Urothelium cell line (cell line): ENCODE results near the gene DCUN1D4.

Source experiments
- DNase-seq: peaks from one replicate; pipeline ENCODE4 v3.0.0; 2011; ENCODE audit warnings: low spot score, mixed read lengths
- FAIRE-seq: peaks from 2 replicates; lab custom pipeline; 2011; peaks lifted over from hg19 to GRCh38; lab: Jason Lieb, UNC

DCUN1D4 gene

DNA sequence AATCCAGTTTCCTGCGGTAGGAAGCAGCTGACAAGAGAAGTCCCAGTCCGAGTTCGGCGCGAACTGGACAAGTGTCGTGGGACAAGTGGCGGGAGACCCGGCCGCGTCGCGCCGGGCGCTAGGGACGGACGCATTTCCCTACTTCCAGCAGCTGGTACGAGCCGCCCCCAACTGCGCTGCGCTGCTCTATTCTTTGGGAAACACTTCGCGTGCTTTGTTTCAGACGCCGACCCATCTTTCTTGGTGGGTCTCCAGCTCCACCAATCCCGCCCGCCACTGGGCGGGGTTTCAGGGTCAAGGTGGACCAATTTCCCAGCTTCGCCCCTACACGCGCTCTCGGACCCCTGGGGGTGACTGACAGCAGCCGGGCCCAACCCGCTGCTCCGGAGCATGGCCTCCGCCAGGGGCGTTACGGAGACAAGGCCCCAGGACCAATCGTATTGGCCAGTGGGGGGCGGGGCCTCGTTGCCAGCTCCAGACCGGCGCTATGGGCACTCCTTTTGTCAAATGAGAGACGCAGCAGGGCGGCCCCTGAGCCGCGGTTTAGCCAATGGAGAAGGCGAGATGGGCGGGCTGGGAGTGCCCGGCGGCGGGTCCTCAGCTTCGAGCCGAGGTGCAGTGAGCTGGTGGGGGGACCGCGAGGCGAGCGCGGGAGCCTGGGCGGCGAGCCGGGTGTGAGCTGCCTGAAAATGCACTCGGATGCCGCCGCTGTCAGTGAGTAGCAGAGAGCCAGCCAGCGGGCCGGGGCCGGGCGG, at the start of gene DCUN1D4:
TSS of gene DCUN1D4 (plus strand) at position 600 of the 755 bp plus-strand sequence. CDS start at position 690, 90 bp downstream.
- peak; percentile 93 for FAIRE-seq

DNA sequence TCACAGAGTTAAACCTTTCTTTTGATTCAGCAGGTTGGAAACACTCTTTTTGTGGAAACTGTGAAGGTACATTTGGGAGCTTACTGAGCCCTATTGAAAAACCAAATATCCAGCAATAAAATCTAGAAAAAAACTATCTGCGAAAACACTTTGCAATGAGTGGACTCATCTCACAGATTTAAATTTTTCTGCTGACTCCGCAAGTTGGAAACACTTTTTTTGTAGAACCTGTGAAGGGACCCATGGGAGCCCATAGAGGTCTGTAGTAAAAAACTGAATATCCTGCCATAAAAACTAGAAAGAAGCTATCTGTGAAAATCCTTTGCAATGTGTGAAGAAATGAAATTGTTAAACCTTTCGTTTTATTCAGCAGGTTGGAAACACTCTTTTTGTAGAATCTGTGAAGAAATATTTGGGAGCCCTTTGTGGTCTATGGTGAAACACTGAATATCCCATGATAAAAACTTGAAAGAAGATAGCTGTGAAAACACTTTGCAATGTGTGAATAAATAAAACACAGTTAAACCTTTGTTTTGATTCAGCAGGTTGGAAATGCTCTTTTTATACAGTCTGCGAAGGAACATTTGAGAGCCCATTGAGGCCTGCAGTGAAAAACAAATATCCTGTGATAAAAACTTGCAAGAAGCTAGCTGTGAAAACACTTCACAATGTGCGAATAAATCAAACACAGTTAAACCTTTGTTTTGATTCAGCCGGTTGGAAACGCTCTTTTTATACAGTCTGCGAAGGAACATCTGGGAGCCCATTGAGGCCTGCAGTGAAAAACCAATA, 22.3 kb upstream of the DCUN1D4 start:
- DNase-seq, result no peak
- no peak for FAIRE-seq

More for the DNA sequence above, at the start of gene DCUN1D4:
- peak; percentile 100 for DNase-seq

DNA sequence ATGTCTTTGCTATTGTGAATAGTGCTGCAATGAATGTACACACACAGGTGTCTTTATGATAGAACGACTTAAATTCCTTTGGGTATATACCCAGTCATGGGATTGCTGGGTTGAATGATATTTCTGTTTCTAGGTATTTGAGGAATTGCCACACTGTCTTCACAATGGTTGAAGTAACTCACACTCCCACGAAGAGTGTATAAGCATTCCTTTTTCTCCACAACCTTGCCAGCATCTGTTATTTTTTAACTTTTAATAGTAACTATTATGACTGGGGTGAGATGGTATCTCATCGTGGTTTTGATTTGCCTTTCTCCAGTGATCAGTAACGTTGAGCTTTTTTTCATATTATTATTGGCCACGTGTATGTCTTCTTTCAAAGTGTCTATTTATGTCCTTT, 17.6 kb upstream of the DCUN1D4 start:
- DNase-seq (no peak), FAIRE-seq (no peak)

DNA sequence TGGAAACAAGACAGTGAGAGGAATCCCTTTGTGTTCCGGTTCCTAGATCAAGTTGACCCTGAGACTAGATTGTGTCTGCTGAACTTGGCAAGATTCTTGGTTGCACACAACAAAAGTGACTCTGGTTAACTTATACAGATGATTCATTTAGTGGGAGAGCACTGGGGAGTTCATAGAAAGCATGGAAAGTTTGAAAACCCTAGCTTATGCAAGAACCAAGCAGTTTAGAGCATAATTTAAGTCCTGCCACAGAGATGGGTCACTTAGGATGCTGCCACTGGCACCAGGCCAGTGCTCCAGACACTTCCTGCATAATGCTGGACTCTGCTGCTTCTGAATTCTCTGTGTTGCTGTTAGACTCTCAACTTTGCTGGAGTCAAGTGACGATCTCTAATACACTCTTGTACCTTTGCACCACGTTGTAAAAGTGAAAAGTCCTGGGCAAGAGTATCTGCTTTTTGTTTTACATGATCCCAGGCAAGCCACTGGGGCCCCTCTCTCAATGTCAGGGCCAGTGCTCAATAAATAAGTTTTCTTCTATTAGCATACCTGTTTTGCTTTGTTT, 12.7 kb upstream of the DCUN1D4 start:
- FAIRE-seq (no peak), DNase-seq (no peak)

DNA sequence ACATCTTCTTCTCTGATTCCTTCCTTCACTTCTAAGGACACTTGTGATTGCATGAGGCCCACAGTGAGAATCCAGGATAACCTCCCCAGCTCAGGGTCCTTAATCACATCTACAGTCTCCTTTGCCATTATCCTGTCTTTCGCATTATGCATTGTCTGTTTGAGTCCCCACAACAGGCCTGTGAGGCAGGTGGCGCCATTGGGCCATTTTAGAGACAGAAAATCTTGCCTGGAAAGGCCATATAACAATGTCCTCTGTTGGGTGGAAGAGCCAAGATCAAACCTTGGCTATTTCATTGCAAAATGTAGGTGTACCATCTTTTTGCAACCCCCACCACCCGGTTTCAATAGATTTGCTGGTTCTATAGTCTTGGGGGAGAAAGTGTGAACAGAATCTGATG, 11.8 kb upstream of the DCUN1D4 start:
- DNase-seq (no peak), FAIRE-seq (no peak)

DNA sequence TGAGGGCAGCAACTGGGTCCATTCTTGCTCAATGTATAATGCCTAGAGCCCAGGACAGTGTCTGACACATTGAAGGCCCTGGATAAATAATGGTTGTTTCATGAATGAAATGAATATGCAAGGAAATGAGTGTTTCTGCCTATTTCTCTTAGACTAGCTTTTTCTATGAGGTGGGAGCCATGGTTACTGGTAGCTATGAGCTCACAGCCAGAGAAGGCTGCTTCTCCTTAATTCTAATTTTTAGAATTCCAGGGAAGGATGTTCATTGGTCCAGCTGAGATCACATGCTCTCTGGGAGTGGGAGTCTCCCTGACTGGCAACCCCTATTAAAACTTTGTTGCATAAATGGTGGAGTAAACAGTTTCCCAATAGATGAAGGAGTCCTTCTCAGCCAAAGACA, 9.7 kb upstream of the DCUN1D4 start:
- no peak for FAIRE-seq
- no peak for DNase-seq

DNA sequence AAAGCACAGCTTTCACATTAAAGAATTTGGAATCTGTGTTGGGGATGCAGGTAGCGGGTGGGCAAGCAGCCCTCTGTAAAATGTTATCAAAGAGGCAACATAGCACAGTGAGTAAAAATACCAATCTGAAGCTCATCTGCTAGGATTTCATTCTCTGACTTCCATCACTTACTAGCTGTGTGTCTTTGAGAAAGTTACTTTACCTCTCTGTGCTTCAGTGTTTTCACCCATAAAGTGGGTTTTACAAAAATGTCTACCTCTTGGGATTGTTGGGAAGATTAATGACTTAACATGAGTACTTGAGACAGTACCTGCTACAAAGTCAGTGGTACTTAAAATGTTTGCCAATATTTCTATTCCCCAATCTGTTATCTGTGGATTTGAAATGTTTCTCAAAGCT, 7.9 kb upstream of the DCUN1D4 start:
- no peak for DNase-seq
- no peak for FAIRE-seq

DNA sequence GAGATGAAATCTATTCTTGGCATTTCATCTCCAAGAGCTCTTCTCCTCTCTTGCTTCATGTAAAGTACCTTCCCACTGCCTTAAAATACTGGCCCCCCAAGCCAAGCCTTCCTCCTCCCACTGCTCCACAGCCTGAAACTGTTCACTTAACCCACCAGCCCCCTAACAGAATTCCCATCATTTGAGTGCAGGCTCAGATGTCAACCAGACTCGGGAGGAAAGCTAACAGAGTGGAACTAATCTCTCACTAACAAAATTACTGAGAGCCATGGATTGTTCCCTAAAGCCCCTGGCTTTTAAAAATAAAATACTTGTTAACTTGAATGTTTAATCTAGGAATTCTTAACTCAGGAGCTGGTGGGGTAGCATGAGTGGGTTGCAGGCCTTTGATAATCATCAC, 7.1 kb upstream of the DCUN1D4 start:
- DNase-seq (no peak), FAIRE-seq (no peak)

DNA sequence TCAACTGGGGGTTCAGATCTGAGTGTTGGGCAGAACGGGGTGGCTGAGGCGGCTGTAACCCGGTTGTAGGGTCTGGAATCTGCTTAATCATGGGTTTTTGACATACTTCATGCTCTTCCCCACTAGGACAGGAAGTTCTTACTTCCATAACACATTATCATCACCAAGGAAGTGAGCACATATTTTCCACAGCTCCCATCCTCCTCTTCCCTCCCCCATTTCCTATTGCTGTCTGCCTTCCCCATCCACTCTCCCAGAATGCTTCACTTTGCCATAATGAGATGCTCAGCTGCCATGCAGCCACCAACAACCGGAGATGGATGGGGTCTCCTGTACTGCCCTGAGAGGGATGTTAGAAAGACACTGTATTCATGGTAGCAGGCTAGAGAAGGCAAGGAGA, 6.4 kb upstream of the DCUN1D4 start:
- no peak for FAIRE-seq
- DNase-seq, result no peak

DNA sequence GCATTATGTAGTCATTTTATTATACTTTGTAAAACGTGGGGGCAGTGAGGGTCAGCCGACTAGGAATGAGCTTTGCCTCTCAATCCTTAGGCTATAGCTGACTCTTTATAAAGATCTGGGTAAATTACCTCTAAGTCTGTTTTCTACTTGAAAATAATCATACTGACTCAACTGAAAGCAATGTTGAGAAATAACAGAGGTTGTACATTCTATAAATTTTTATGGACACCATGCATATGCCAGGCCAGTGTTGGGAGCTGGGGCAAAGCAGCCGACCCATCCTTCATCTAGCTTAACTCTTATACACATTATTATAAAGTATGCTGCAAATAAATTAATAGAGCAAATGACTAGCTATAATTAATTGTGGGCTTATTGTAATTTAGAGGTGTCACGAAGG, 2.2 kb upstream of the DCUN1D4 start:
- DNase-seq, result no peak

DNA sequence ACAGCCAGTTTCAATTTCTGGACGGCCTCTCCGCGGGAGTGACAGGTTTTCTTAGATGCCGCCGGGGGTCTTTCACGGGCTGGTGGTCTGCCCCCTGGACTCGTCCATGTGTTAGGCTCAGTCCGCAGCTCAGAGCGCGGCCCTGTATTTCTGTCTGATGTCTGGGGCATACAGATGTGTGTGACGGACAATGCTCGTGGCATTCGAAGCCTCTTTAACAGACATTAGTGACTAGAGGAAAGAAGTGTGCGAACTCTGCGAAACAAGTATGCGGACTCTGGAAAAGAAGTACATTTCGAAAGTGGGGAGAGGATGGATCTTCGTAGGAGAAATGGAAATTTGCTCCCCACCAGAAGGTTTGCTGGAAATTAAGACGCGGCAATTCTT, 793 bp upstream of the DCUN1D4 start:
- FAIRE-seq, result peak; percentile 37
- DNase-seq, result peak; percentile 41

More for the DNA sequence above, 2.2 kb upstream of the DCUN1D4 start:
- no peak for FAIRE-seq

DNA sequence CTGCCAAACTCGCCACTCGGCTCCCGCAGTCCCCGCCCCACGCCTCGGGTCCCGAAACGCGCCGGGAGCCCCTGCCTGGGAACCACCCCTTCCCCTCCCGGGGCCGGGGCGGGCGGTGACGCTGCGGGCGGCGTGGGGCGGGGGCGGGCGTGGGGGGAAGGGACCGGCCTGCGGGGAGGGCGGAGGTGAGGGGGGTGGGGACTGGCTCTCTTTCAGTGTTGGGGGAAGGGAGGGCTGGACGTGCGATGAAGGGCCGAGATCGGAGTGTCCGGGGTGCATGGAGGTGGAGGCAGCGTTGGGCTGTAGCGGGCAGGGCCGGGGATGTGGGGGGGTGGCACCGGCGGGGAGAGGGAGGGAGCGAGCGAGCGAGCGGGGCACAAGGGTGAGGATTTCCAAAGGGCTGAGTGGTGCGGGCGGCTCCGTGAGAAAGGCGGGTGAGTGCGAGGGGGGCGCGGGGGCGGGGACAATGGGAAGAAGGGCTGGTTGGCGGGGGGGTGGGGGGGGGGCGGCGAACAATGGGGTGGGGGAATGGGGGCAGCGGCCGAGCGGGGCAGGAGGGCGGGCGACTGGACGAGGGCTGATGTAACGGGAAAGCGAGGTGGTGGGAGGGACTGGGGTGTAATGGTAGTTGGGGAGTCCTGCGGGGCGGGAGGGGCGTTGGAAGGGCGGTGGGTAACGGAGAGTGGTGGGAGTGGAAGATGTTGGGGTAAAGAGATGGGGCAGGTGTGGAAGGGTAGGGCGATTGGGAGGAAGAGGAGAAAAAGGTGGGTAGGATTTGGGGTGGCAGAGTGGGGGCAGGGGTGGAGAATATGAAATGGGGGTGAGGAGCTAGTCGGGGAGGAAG, 578 bp downstream of the DCUN1D4 start:
- no peak for FAIRE-seq
- peak; percentile 84 for DNase-seq

DNA sequence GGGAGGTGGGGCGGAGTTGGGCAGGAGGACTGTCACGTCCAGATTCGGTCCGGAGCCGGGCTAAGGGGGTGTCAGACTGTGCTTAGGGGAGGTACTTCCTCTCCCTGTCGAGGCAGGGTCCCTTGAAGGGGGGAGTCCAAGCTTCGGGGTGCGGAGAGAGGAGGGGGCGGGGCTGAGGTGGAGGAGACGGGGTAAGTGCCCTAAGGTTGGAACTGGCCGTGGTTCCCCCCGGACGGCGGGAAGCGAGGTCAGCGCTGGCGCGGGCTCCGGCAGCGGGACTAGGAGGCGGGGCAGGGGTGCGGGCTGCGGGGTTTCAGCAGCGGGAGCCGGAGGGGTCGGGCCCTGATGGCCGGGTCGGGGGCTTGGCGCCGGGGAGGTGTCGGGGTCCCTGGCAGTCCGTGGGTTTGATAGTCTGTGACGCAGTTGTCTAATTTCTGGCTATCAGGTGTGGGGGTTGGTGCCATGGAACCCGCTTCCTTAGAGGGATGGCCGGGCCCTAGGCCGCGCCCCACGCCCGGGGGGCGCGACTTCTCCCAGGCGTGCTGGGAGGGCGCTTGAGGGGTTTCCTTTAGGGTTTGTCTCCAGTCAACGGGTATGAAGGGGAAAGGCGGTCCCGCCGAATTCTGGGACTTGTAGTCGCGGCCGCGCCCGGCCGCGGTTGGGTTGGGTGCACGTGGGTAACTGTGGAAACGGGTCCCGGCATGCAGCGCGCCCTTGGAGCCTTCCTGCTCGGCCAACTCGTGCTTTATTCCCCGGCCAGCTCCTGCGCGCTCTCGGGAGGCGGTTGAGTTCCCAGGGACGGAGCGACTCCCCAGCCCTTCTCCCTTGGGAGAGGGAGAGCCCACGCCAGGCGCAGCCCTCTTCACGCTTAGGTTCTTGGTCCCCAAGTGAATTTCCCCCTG, 1.5 kb downstream of the DCUN1D4 start:
- DNase-seq (peak; percentile 90), FAIRE-seq (peak; percentile 56)

DNA sequence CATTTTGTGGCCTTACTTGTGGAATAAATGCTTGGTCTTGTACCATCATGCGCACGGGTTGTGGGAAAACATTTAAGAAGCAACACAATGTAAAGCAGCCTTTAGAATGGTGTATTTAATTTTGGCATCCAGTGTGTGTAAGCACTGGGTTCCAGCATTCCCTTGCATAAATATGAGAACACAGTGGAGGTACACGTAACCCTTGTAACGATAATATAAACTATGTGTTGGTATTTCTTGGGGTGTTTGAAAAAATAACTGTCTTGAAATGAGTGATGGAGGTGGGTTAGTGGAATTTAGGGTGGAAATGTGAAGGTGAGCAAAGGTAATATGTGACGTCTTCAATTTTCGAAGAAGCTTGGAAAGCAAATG, 2.1 kb downstream of the DCUN1D4 start:
- DNase-seq, result no peak
- FAIRE-seq, result no peak

DNA sequence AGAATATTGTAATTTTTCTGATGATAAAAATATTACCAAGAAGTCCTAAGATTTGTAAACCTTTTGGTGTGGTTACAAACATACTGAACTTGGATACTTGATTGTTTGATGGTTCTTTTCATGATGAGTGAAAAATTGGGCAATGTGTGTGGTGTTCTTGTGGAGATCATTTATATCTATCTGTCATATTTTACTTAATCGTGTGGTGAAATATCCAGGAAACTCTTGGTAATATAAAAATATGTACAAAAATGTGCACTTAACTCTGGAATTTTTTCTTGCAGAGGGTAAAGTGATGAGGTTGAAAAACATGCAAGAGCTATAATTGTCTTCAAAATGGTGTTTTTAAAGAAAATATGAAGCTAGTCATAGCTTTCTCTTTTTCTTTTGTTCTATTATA, 2.8 kb downstream of the DCUN1D4 start:
- no peak for DNase-seq
- no peak for FAIRE-seq

DNA sequence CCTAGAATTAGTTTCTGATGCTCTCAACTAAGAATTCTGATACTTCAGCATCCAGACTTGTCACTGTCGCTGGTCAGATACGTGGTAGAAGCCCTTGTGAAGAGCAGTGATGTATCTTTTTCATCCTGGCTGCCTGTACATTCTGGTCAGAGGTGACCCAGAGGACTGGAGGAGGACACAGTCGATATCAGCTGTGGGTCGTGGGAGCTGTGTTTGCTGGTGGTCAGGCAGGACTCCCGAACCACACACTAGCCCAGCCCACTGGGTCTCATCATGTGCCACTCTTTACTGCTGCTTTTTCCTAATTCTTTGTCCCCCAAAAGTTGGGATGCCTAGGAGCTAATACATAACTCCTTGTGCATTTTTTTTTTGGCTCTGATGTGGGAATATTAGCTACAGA, 6.5 kb downstream of the DCUN1D4 start:
- no peak for FAIRE-seq
- no peak for DNase-seq

DNA sequence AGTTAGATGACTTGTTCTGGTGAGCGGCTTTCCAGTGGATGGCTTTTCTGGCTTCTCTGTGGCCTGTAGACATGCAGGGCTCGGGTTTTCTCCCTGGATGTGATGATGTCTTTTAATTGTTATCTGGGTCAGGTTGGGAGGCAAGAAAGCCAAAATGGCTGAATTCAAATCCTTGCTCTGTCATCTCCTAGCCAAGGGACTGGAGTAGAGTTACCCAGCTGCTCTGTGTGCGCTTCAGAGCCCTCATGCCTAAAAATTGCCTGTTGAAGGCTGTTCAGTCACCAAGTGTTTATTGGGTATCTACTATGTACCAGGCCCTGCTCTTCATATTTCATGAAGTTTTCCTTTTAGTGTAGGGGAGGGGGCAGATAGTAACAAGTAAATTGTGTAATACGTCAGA, 7.3 kb downstream of the DCUN1D4 start:
- DNase-seq (no peak), FAIRE-seq (no peak)

DNA sequence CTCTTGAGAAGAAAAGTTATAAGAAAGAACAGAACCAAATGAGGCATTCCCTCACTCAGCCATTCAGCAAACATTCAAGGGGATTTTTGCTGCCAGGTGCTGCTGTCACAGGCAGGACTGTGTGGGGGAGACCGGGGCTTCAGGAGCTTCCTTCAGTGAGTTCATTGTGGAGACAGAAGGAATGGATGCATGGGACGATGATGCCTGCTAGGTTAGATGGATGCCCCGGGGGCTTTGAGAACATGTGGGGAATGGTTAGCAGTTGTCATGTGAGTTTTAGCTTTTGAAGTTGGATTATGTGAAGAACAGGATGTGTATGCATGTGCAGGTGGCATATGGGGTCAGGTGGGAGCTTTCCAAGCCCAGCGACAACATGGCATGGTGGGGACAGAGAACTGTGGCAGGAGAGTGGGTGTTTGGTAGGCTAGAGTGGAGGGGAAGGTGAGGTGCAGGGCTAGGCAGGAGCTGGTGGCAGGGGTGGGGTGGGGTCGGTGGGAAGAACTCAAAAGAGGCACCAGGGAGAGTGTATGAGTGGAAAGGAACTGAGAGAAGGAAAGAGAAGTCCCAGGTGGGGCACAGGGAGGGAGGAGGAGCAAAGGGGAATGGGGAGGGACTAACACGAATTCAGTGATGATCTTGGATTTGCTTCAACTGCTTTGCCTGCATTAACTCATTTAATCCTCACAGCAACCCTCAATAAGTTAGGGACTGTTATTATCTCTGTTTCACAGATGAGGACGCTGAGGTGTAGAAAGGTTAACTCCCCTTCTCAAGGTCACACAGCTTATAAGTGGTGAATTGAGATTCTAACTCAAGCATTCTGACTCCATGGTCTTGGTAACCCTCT, 8.4 kb downstream of the DCUN1D4 start:
- DNase-seq (no peak), FAIRE-seq (no peak)

DNA sequence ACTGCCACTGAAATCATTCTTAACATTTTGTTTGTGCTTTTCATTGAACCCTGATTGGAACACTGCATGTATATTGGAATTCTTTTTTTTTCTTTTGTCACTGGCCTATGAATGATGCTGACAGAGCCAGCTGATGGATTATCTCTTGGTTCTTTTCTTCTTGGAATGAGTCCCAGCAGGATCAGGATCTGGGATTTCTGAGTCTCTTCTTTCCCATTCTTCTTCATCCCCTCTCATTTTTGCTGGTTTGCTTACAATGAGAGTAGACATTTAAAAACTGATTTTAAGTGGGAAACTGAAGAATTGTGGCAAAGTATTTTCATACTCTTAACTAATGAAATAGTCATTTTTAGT, 9.0 kb downstream of the DCUN1D4 start:
- FAIRE-seq (no peak), DNase-seq (no peak)
